GM06990 (cell line): Measurements from ENCODE around the gene FOXK1.

Source experiments
- DNase-seq: peaks from one replicate; pipeline ENCODE4 v3.0.0-alpha.2; 2011; ENCODE audit not compliant: insufficient read length; ENCODE audit errors: extremely low read depth
- H3K27me3 ChIP-seq: replicated peaks from 2 replicates; pipeline ENCODE4 v1.6.0; 2011; ENCODE audit warnings: low read length; ENCODE audit not compliant: control insufficient read depth, insufficient read depth
- H3K36me3 ChIP-seq: 2 replicates; pipeline ENCODE4 v1.5.1; 2011; ENCODE audit warnings: low read length; ENCODE audit not compliant: control insufficient read depth, insufficient read depth
- H3K4me3 ChIP-seq: replicated peaks from 2 replicates; pipeline ENCODE4 v1.5.1; 2011; ENCODE audit warnings: low read depth, mild to moderate bottlenecking, control low read depth, low read length
- TF ChIP-seq, protein P1 (sequence below): IDR thresholded peaks from 2 replicates; pipeline ENCODE4 v1.5.1; 2011; ENCODE audit warnings: low read length, control low read depth, mild to moderate bottlenecking, inconsistent platforms; ENCODE audit not compliant: insufficient read depth, poor library complexity, severe bottlenecking

The FOXK1 gene

GRCh38 chr7:4797858-4798705 lies 116.0 kb downstream of the FOXK1 start:
- DNase-seq = peak; percentile 61
- H3K27me3 ChIP-seq = no peaks in the 10 kb centered on the region
- no peak overlapping the region for H3K4me3 ChIP-seq
- TF ChIP-seq, protein P1, sequence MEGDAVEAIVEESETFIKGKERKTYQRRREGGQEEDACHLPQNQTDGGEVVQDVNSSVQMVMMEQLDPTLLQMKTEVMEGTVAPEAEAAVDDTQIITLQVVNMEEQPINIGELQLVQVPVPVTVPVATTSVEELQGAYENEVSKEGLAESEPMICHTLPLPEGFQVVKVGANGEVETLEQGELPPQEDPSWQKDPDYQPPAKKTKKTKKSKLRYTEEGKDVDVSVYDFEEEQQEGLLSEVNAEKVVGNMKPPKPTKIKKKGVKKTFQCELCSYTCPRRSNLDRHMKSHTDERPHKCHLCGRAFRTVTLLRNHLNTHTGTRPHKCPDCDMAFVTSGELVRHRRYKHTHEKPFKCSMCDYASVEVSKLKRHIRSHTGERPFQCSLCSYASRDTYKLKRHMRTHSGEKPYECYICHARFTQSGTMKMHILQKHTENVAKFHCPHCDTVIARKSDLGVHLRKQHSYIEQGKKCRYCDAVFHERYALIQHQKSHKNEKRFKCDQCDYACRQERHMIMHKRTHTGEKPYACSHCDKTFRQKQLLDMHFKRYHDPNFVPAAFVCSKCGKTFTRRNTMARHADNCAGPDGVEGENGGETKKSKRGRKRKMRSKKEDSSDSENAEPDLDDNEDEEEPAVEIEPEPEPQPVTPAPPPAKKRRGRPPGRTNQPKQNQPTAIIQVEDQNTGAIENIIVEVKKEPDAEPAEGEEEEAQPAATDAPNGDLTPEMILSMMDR = peak; percentile 96
- no peaks in the 10 kb centered on the region for H3K36me3 ChIP-seq

DNA sequence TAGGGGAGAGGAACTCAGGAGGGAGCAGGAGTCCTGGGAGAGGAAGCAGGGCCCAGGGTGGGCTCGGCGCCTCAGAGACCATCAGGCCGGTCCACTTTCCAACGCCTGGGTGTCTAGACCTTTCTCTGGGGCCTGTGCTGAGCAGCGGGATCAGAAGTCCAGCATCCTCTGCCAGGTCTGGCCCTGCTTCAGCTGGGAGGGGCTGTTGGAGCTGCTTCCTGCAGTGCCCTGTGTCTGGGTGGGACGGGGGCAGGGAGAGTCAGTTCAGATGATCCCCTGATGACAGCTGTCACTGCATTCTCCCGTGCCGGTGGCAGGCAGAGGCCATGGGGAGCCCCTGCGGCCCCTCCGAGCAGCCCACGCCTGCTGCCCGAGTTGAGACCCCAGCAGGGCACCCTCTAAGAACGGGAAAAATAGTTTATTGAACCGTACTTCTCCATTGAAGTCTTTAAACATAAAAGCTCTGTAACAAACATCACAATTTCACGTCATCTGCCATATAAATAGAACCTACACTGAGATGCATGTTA lies 116.7 kb downstream of the FOXK1 start:
- no peak for DNase-seq
- H3K27me3 ChIP-seq = no peaks in the 10 kb centered on the region
- H3K36me3 ChIP-seq = no peaks in the 10 kb centered on the region
- TF ChIP-seq, protein P1 = no peak
- H3K4me3 ChIP-seq = no peak overlapping the region

GRCh38 chr7:4799508-4800268 lies 117.6 kb downstream of the FOXK1 start:
- TF ChIP-seq, protein P1 = no peak
- Histone ChIP-seq H3K36me3 (no peaks in the 10 kb centered on the region), H3K27me3 (no peaks in the 10 kb centered on the region), H3K4me3 (no peak overlapping the region)
- no peak for DNase-seq

DNA sequence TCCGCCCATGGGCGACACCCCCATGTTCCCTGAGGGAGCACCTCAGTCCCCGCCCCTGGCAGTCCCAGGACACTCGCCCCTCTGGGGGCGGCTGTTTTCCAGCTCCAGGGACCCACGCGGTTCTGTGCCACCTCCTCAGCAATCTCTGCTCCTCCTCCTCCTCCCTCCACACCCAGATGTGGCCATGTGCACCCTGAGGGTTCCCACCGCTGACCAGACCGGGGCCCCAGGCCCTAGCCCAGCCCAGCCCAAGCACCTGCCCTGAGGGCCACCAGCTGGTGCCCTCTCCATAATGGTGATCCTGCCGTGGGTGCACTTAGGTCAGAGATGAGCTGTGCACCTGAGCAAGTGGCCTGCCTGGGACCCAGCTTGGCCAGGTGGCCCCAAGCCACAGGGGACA lies 118.4 kb downstream of the FOXK1 start:
- DNase-seq = no peak
- H3K4me3 ChIP-seq = no peak overlapping the region
- H3K36me3 ChIP-seq = no peaks in the 10 kb centered on the region
- TF ChIP-seq, protein P1 = no peak
- no peaks in the 10 kb centered on the region for H3K27me3 ChIP-seq

GRCh38 chr7:4800926-4801838 lies 119.1 kb downstream of the FOXK1 start:
- no peak for DNase-seq
- Histone ChIP-seq H3K4me3 (no peak overlapping the region), H3K27me3 (no peaks in the 10 kb centered on the region), H3K36me3 (no peaks in the 10 kb centered on the region)
- TF ChIP-seq, protein P1 = no peak
